Aorta (tissue), 5 donors: ENCODE data around the gene ST3GAL6. TPM values are rescaled to one million over a fixed set of nuclear protein-coding genes. Genes with fewer than 3 reads are reported as not detected.

Source experiments
- ATAC-seq: fragments of 200-7000 bp; cut with Tn5 transposase; one replicate; pipeline ENCODE4 v1.9.1; 2022; ENCODE audit warnings: moderate library complexity; ENCODE audit not compliant: low FRiP score
- DNase-seq, 2 donors: peaks; one replicate each; pipeline ENCODE4 v3.0.0-alpha.2; 2020
- H3K27ac ChIP-seq, 2 donors: one replicate each; pipeline ENCODE4 v1.5.1; 2013; ENCODE audit warnings: low read length in 2 of 2, mild to moderate bottlenecking in 2 of 2, moderate library complexity in 2 of 2, control low read depth in 1 of 2, inconsistent platforms in 1 of 2, low read depth in 1 of 2
- H3K27me3 ChIP-seq, 2 donors: one replicate each; pipeline ENCODE4 v1.6.1; 2013; ENCODE audit warnings: control low read depth in 1 of 2, low read length in 1 of 2, mild to moderate bottlenecking in 1 of 2, moderate library complexity in 1 of 2; ENCODE audit not compliant: insufficient read depth in 2 of 2, control insufficient read depth in 1 of 2
- H3K36me3 ChIP-seq, 2 donors: one replicate each; pipeline ENCODE4 v1.6.1; 2013; ENCODE audit warnings: control low read depth in 1 of 2, low read length in 1 of 2, mild to moderate bottlenecking in 1 of 2; ENCODE audit not compliant: insufficient read depth in 2 of 2, control insufficient read depth in 1 of 2
- H3K4me1 ChIP-seq, 2 donors: one replicate each; pipeline ENCODE4 v1.6.1; 2013; ENCODE audit warnings: low read length in 2 of 2, control low read depth in 1 of 2, mild to moderate bottlenecking in 1 of 2, moderate library complexity in 1 of 2; ENCODE audit not compliant: insufficient read depth in 2 of 2, control insufficient read depth in 1 of 2
- H3K4me3 ChIP-seq, 2 donors: one replicate each; pipeline ENCODE4 v1.5.1; 2013; ENCODE audit warnings: low read length in 2 of 2, control low read depth in 1 of 2, mild to moderate bottlenecking in 1 of 2
- H3K9me3 ChIP-seq: one replicate; pipeline ENCODE4 v1.6.1; 2013; ENCODE audit warnings: mild to moderate bottlenecking, low read length; ENCODE audit not compliant: control insufficient read depth
- WGBS, 2 donors: extraction: QIAGEN DNeasy Blood & Tissue Kit; methylation state at CpG; one replicate each; pipeline ENCODE4 v1.1.7; 2013; 5-methylcytosine and 5-hydroxymethylcytosine counted together
- intact Hi-C, 2 donors: fragments of 100-400 bp; cut with DNase I; formaldehyde crosslinking; loops; one replicate each; pipeline versions ENCODE4 v1.14.2 to v1.15.0; 2022
- long read RNA-seq, 2 donors: library from polyadenylated mRNA; unstranded; transcript quantifications; one replicate each; pipeline ENCODE4 v2.0.0, GENCODE V29; 2020 to 2021
- polyA plus RNA-seq, 2 donors: library from polyadenylated mRNA; stranded (reverse); fragments of 200-250 nt; gene quantifications; one replicate each; pipeline ENCODE4 v1.2.3, GENCODE V29; 2013
- total RNA-seq, 2 donors: library from RNA; stranded (reverse); fragmentation: NEBNext Ultra II Directional; extraction: Animal tissue kit (Norgen Biotek cat#: 25700); gene quantifications; one replicate each; pipeline ENCODE4 v1.2.1, GENCODE V29; 2021
- donor health status: healthy with polysubstance abuse.
- donor health status: Bipolar disorder and iron deficiency.
- donor health status: DM: no; HTN: no; CAD: no.
- donor health status: DM: no; HTN: no; CAD: no.
- donor health status: DM: yes; HTN: yes; CAD: no.

The ST3GAL6 gene, protein sequence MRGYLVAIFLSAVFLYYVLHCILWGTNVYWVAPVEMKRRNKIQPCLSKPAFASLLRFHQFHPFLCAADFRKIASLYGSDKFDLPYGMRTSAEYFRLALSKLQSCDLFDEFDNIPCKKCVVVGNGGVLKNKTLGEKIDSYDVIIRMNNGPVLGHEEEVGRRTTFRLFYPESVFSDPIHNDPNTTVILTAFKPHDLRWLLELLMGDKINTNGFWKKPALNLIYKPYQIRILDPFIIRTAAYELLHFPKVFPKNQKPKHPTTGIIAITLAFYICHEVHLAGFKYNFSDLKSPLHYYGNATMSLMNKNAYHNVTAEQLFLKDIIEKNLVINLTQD
- total RNA-seq, result 10 to 100 TPM; 12.2 to 21.1 TPM
- polyA plus RNA-seq, result 10 to 100 TPM in 1 of 2 donors, 1 to 10 TPM in 1; 7.5 to 27.9 TPM
- long read RNA-seq, donor 1, transcript ST3GAL6-228 (10 exons, 3,399 nt), result minor isoform, 8 of 32 reads
- long read RNA-seq, donor 1, transcript ST3GAL6-214 (10 exons, 1,886 nt), result major isoform, 9 of 32 reads
- long read RNA-seq, donor 1, partial matches to known transcripts, result 0 of 32 reads
- long read RNA-seq, donor 1, other reads (novel, unspliced or antisense), result 12 of 32 reads
- long read RNA-seq, donor 2, partial matches to known transcripts, result 1 of 22 reads
- long read RNA-seq, donor 2, other reads (novel, unspliced or antisense), result 19 of 22 reads

- H3K27me3 ChIP-seq, result no peaks in the 10 kb centered on the region
- H3K27ac ChIP-seq, result no peak within 1 kb of the TSS
- H3K36me3 ChIP-seq, result no peaks in the 10 kb centered on the region
- H3K9me3 ChIP-seq, result no peaks in the 10 kb centered on the region
- peak in 1 of 2 donors; percentile 63 for DNase-seq
- H3K4me3 ChIP-seq, result no peak within 1 kb of the TSS
- intact Hi-C loops, result no loop called here
- WGBS, 2 donors, result 89% methylated on average over 1 of the region's 1 CpG
- ATAC-seq, result peak; percentile 55
- peaks cover 6 to 8% of the 10 kb centered on the region in 2 donors for H3K4me1 ChIP-seq
Observed at GRCh38 chr3:98763076-98763475, at the start of gene ST3GAL6. TSS of gene ST3GAL6 (plus strand) at chr3:98763340. CDS start at chr3:98768441, 5,101 bp downstream.

DNA sequence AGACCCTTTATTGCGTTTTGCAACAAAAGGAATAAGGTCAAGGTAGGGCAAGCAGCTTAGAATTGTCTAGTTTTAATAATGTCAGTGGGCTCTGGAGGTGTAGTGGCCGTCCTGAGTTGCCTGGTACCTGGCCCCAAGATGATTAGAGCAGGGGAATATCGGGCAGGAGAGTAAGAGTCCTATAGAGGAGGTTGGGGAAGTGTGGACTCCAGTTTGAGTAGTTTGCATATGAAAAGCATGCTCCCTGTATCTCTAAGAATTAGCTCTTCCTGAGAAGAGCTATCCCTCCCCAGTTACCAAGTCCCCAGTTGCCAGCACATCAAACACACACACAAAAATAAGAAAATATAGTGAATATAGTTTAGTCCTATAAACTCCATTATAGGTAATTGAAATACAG, 49.2 kb upstream of the ST3GAL6 start:
- no peaks in the 10 kb centered on the region for H3K36me3 ChIP-seq
- intact Hi-C loops, result no loop called here
- ATAC-seq, result no peak
- H3K4me1 ChIP-seq, result no peaks in the 10 kb centered on the region
- no peaks in the 10 kb centered on the region for H3K9me3 ChIP-seq
- DNase-seq, result no peak
- H3K27ac ChIP-seq, result no peak overlapping the region
- WGBS, 2 donors, result 79 to 82% methylated on average over 3 of the region's 3 CpGs
- H3K4me3 ChIP-seq, result no peak overlapping the region
- H3K27me3 ChIP-seq, result no peaks in the 10 kb centered on the region

DNA sequence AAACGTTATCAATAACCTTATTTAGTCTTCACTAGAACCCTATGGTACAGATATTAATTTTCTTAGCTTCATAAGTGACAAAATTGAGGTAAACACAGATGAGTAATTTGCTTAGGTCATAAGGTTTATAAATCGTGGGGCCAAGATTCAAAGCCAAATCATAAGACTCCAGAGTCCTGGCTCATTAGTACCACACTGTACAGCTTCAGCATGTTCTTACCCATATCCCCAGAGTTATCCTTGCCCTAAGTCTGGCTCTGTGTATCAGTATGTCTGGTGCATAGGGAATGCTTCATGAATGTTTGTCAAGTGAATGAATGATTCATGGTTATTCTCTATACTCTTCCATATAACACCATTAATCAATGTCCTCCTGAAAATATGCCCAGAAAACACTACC, 45.6 kb upstream of the ST3GAL6 start:
- H3K36me3 ChIP-seq, result no peaks in the 10 kb centered on the region
- no peak overlapping the region for H3K27ac ChIP-seq
- ATAC-seq (no peak), DNase-seq (no peak)
- no peaks in the 10 kb centered on the region for H3K27me3 ChIP-seq
- H3K4me3 ChIP-seq, result no peak overlapping the region
- H3K4me1 ChIP-seq, result no peaks in the 10 kb centered on the region
- intact Hi-C loops, result no loop called here
- no peaks in the 10 kb centered on the region for H3K9me3 ChIP-seq
- WGBS, 2 donors, result 70 to 76% methylated on average over 2 of the region's 2 CpGs

DNA sequence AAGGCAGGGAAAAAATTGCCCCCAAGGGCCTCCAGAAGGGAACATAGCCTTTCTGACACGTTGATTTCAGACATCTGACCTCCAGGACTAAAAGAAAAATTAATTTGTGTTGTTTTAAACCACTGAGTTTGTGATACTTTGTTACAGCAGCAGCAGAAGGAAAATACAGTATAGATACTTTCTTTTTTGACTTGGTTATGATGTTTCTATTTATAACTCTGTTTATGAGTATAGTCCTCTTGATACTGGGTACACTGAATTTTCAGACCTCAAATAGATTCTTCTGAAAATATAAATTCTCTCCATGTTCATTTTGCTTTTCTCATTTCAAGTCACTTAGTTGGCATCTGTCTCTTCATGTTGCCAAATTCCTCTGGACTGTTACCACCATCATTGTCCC, 44.4 kb upstream of the ST3GAL6 start:
- Histone ChIP-seq H3K4me1 (no peaks in the 10 kb centered on the region), H3K27ac (no peak overlapping the region), H3K27me3 (no peaks in the 10 kb centered on the region), H3K4me3 (no peak overlapping the region), H3K9me3 (no peaks in the 10 kb centered on the region), H3K36me3 (no peaks in the 10 kb centered on the region)
- intact Hi-C loops, result no loop called here
- ATAC-seq, result no peak
- 36 to 47% methylated on average over 1 of the region's 1 CpG for WGBS, 2 donors
- DNase-seq, result no peak

DNA sequence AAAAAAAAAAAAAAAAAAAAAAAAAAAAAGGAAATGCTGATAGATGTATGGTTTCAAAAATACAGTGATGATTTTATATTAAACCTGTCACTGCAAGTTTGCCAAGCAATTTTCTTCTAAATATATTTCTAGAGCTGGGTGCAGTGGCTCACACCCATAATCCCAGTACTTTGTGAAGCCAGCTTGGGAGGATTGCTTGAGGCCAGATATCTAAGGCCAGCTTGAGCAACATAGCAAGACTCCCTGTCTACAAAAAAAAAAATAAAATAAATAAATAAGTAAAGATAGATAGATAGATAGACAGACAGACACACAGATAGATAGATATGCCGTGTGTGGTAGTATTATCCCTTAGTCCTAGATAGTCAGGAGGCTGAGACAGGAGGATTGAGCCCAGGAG, 41.4 kb upstream of the ST3GAL6 start:
- Histone ChIP-seq H3K9me3 (no peaks in the 10 kb centered on the region), H3K4me1 (no peaks in the 10 kb centered on the region), H3K27me3 (no peaks in the 10 kb centered on the region), H3K36me3 (no peaks in the 10 kb centered on the region), H3K27ac (no peak overlapping the region), H3K4me3 (no peak overlapping the region)
- WGBS, 2 donors, result 88 to 93% methylated on average over 1 of the region's 1 CpG
- ATAC-seq (no peak), DNase-seq (no peak)
- intact Hi-C loops, result no loop called here

DNA sequence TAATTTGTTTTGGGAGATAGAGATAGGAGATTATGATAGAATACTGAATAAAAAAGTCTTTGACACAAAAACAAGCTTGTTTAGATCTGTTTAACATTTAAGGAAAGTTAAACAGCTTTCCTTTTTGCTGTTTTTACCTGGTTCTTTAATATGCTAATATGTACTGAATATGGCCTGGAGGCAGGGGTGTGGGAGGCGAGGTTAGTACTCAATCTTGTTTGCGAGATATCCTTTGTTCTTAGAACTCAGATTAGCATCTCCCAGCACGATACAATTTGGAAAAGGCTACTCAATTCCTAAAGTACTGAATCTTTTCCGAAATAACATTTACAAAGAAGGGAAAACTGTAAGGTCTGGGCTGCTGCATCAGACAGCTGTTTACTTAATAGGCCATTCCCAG, 40.8 kb upstream of the ST3GAL6 start:
- intact Hi-C loops, result no loop called here
- Histone ChIP-seq H3K4me3 (no peak overlapping the region), H3K4me1 (no peaks in the 10 kb centered on the region), H3K27ac (no peak overlapping the region), H3K27me3 (no peaks in the 10 kb centered on the region), H3K36me3 (no peaks in the 10 kb centered on the region), H3K9me3 (no peaks in the 10 kb centered on the region)
- no peak for ATAC-seq
- 84 to 87% methylated on average over 4 of the region's 4 CpGs for WGBS, 2 donors
- DNase-seq, result no peak

DNA sequence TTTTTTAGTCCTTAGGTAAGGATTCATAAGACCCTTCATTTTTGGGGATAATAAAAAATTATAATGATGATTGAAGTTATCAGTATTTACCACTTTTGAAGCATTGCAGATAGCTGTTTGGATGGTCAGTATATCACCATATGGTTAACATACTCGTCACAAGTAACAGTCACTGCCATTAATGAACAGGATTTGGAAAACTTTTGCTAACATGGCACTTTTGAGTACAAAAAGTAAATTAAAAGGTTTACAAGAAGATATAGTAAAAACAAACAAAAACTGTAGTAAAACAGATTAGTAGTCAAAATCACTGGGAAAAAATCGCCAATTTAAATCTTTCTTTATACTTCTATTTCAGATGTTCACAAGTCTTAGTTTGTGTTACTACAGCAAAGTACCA, 37.8 kb upstream of the ST3GAL6 start:
- intact Hi-C loops, result no loop called here
- H3K9me3 ChIP-seq, result no peaks in the 10 kb centered on the region
- no peak overlapping the region for H3K27ac ChIP-seq
- no peaks in the 10 kb centered on the region for H3K36me3 ChIP-seq
- no peak overlapping the region for H3K4me3 ChIP-seq
- ATAC-seq (no peak), DNase-seq (no peak)
- 93% methylated on average over 2 of the region's 2 CpGs for WGBS, 2 donors
- H3K4me1 ChIP-seq, result no peaks in the 10 kb centered on the region
- no peaks in the 10 kb centered on the region for H3K27me3 ChIP-seq

DNA sequence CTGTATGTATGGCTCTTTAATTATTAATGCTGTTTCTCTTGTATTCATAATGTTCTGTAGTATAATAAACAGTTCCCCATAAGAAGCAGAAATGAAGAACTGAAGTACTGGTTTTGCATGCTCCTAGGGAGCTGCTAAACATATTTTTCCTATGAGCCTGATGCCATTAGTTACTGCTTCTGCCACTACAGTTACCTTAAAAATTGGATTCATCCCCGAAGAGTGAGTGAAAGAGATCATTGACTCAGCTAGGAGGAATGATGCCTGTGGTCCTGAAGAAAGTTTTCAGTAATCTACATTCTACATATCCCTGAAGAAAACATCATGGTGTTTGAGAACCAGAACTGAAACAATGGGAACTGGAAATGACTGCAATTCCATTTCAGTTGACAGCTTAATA, 37.1 kb upstream of the ST3GAL6 start:
- H3K27ac ChIP-seq, result no peak overlapping the region
- WGBS, 2 donors, result 86 to 87% methylated on average over 1 of the region's 1 CpG
- intact Hi-C loops, result no loop called here

DNA sequence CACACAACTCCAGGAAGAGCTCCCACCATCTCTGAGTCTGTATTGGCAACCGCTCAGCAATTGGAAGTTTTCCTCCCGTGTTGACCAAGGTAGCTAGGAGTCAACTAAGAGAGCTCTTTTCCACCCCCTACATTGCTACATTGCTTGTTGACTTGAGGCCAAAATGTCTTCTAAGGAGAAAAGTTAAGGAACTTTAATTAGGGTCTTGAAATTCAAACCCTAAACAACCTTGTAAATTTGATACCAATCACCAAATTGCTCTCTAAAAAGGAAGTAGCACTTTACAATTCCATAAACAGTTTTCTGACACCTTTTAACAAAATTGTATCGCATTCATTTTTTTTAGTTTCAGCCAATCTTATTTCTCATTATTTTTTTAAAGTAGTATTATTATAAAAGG, 35.5 kb upstream of the ST3GAL6 start:
- ATAC-seq (no peak), DNase-seq (no peak)
- WGBS, 2 donors, result 88 to 93% methylated on average over 3 of the region's 3 CpGs
- no peaks in the 10 kb centered on the region for H3K9me3 ChIP-seq
- no peaks in the 10 kb centered on the region for H3K4me1 ChIP-seq
- intact Hi-C loops, result no loop called here
- no peaks in the 10 kb centered on the region for H3K27me3 ChIP-seq
- no peaks in the 10 kb centered on the region for H3K36me3 ChIP-seq
- no peak overlapping the region for H3K4me3 ChIP-seq
- H3K27ac ChIP-seq, result no peak overlapping the region

More for the DNA sequence above, 37.1 kb upstream of the ST3GAL6 start:
- DNase-seq, result no peak
- H3K36me3 ChIP-seq, result no peaks in the 10 kb centered on the region
- no peak for ATAC-seq
- no peaks in the 10 kb centered on the region for H3K27me3 ChIP-seq
- no peak overlapping the region for H3K4me3 ChIP-seq
- no peaks in the 10 kb centered on the region for H3K4me1 ChIP-seq
- H3K9me3 ChIP-seq, result no peaks in the 10 kb centered on the region
